OCI-LY3 (cell line): Measurements from ENCODE around the gene NEU2.

Experiments
- H2AFZ ChIP-seq: fragments of 200-600, 300-600 bp; shearing (Covaris generic); 2 replicates; pipeline ENCODE4 v1.6.0; 2014; ENCODE audit warnings: antibody characterized with exemption, low read depth, low read length
- H3K27ac ChIP-seq: fragments of 200-600, 300-600 bp; sonication (generic); 2 replicates; pipeline ENCODE4 v1.5.1; 2014; ENCODE audit warnings: mild to moderate bottlenecking, low read length, moderate library complexity, mixed read lengths
- H3K27me3 ChIP-seq: fragments of 200-600, 300-600 bp; sonication (generic); 2 replicates; pipeline ENCODE4 v1.6.1; 2014; ENCODE audit warnings: low read depth, low read length, mixed read lengths
- H3K36me3 ChIP-seq: fragments of 200-600, 300-600 bp; sonication (generic); replicated peaks from 2 replicates; pipeline ENCODE3; 2014; ENCODE audit warnings: low read depth, low read length, mixed read lengths
- H3K4me1 ChIP-seq: fragments of 300-600, 200-600 bp; sonication (generic); 2 replicates; pipeline ENCODE4 v1.6.1; 2014; ENCODE audit warnings: low read length, mixed read lengths
- H3K4me2 ChIP-seq: fragments of 200-600, 300-600 bp; sonication (generic); 2 replicates; pipeline ENCODE4 v1.6.1; 2014; ENCODE audit warnings: low read length, mixed read lengths
- H3K4me3 ChIP-seq: fragments of 300-600, 200-600 bp; sonication (generic); 2 replicates; pipeline ENCODE4 v1.5.1; 2014; ENCODE audit warnings: antibody characterized with exemption, mild to moderate bottlenecking, low read length, moderate library complexity
- H3K79me2 ChIP-seq: fragments of 300-600, 200-600 bp; shearing (Covaris generic); 2 replicates; pipeline ENCODE4 v1.6.1; 2014; ENCODE audit warnings: mild to moderate bottlenecking, low read length, mixed read lengths
- H3K9ac ChIP-seq: fragments of 300-600, 200-600 bp; shearing (Covaris generic); 2 replicates; pipeline ENCODE4 v1.6.0; 2014; ENCODE audit warnings: mild to moderate bottlenecking, low read length, moderate library complexity
- H3K9me3 ChIP-seq: fragments of 200-600, 300-600 bp; shearing (Covaris generic); 2 replicates; pipeline ENCODE4 v1.6.1; 2014; ENCODE audit warnings: low read length, mixed read lengths; ENCODE audit not compliant: insufficient read depth
- H4K20me1 ChIP-seq: fragments of 200-600, 300-600 bp; sonication (generic); 2 replicates; pipeline ENCODE4 v1.6.1; 2016; ENCODE audit warnings: low read length, mixed read lengths; ENCODE audit not compliant: insufficient read depth
- EZH2phosphoT487 ChIP-seq: fragments of 200-600 bp; shearing (Covaris generic); IDR thresholded peaks from 2 replicates; pipeline ENCODE4 v1.6.1; 2018; ENCODE audit warnings: antibody characterized with exemption, mixed run types, low read depth
- TF ChIP-seq, protein P1 (sequence below): fragments of 200-600, 300-600 bp; sonication (generic); IDR thresholded peaks from 2 replicates; pipeline ENCODE4 v1.5.1; 2014; ENCODE audit warnings: antibody characterized with exemption, low read length, low read depth

The NEU2 gene

DNA sequence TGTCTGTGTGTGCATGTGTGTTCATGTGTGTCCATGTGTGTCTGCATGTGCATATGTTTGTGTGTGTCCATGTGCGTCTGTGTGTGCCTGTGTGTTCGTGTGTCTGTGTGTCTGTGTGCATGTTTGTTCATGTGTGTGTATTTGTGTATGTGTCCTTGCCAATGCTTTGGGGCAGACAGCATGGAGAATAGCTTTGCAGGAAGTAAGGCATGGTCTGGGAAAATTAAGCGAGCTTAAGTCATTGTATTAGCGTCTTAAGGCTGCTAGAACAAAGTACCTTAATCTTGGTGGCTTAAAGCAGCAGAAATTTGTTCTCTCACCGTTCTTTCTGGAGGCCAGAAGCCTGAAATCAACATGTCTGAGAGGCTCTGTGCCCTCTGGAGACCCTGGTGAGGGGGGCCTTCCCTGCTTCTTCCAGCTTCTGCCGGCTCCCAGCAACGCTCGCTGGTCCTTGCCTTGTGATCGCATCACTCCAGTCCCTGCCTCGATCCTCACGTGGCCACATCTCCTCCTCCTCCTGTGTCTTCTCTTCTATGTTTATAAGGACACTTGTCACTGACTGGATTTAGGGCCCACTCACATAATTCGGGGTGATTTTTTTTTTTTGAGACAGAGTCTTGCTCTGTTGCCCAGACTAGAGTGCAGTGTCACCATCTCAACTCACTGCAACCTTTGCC lies 3.8 kb downstream of the NEU2 start:
- TF ChIP-seq, protein P1, sequence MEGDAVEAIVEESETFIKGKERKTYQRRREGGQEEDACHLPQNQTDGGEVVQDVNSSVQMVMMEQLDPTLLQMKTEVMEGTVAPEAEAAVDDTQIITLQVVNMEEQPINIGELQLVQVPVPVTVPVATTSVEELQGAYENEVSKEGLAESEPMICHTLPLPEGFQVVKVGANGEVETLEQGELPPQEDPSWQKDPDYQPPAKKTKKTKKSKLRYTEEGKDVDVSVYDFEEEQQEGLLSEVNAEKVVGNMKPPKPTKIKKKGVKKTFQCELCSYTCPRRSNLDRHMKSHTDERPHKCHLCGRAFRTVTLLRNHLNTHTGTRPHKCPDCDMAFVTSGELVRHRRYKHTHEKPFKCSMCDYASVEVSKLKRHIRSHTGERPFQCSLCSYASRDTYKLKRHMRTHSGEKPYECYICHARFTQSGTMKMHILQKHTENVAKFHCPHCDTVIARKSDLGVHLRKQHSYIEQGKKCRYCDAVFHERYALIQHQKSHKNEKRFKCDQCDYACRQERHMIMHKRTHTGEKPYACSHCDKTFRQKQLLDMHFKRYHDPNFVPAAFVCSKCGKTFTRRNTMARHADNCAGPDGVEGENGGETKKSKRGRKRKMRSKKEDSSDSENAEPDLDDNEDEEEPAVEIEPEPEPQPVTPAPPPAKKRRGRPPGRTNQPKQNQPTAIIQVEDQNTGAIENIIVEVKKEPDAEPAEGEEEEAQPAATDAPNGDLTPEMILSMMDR, result no peak
- no peak for TF ChIP-seq EZH2phosphoT487
- Histone ChIP-seq H3K9me3 (no peaks in the 10 kb centered on the region), H2AFZ (no peak overlapping the region), H4K20me1 (no peaks in the 10 kb centered on the region), H3K4me1 (no peaks in the 10 kb centered on the region), H3K4me3 (no peak overlapping the region), H3K4me2 (no peak overlapping the region), H3K9ac (no peak overlapping the region), H3K79me2 (no peaks in the 10 kb centered on the region), H3K27me3 (no peaks in the 10 kb centered on the region), H3K36me3 (no peaks in the 10 kb centered on the region), H3K27ac (no peak overlapping the region)

DNA sequence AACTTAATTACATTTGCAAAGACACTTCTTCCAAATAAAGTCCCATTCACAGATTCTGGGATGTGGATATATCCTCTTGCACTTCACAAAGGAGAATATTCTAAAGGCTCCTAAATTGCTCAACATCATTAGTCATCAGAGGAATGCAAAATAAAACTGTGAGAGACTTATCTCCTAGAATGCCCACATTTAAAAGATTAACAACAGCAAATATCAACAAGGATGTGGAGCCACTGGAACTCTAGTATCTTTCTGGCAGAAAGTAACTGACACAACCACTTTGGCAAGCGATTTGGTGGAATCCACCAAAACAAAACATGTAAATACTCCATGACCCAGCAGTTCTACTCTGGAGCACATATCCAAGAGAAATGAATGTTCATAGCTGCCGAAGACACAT lies 4.6 kb downstream of the NEU2 start:
- Histone ChIP-seq H3K4me3 (no peak overlapping the region), H3K27ac (no peak overlapping the region), H3K79me2 (no peaks in the 10 kb centered on the region), H3K9me3 (no peaks in the 10 kb centered on the region), H3K9ac (no peak overlapping the region), H3K4me2 (no peak overlapping the region), H2AFZ (no peak overlapping the region), H3K27me3 (no peaks in the 10 kb centered on the region), H4K20me1 (no peaks in the 10 kb centered on the region), H3K36me3 (no peaks in the 10 kb centered on the region), H3K4me1 (no peaks in the 10 kb centered on the region)
- TF ChIP-seq, protein P1, result no peak
- TF ChIP-seq EZH2phosphoT487, result no peak

DNA sequence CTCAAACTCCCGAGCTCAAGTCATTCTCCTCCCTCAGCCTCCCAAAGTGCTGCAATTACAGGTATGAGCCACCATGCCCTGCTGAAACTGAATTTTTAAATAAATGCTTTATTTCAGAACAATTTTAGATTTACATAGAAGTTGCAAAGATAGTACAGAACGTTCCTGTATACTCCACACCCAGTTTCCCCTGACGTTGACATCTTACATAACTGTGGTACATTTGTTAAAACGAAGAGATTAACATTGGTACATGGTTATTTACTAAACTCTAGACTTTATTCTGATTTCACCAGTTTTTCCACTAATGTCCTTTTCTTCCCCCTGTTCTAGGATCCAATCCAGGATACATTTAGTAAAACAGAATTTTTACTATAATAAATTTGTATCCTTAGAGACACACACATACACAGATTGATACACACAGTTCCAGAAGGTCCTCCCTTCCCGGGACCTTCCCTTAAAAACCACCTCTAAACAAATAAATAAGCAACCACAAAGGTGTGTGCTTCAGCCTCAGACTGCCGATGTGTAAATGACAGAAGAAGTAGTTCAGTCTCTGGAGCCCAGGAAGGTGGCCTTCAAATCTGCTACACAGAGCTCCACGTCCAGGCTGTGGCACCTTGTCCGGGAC lies 6.9 kb downstream of the NEU2 start:
- Histone ChIP-seq H3K9me3 (no peaks in the 10 kb centered on the region), H3K36me3 (no peaks in the 10 kb centered on the region), H3K79me2 (no peaks in the 10 kb centered on the region), H3K27me3 (no peaks in the 10 kb centered on the region), H3K9ac (no peak overlapping the region), H2AFZ (no peak overlapping the region), H3K27ac (no peak overlapping the region), H3K4me2 (no peak overlapping the region), H4K20me1 (no peaks in the 10 kb centered on the region), H3K4me3 (no peak overlapping the region), H3K4me1 (no peaks in the 10 kb centered on the region)
- TF ChIP-seq EZH2phosphoT487, result no peak
- TF ChIP-seq, protein P1, result no peak

DNA sequence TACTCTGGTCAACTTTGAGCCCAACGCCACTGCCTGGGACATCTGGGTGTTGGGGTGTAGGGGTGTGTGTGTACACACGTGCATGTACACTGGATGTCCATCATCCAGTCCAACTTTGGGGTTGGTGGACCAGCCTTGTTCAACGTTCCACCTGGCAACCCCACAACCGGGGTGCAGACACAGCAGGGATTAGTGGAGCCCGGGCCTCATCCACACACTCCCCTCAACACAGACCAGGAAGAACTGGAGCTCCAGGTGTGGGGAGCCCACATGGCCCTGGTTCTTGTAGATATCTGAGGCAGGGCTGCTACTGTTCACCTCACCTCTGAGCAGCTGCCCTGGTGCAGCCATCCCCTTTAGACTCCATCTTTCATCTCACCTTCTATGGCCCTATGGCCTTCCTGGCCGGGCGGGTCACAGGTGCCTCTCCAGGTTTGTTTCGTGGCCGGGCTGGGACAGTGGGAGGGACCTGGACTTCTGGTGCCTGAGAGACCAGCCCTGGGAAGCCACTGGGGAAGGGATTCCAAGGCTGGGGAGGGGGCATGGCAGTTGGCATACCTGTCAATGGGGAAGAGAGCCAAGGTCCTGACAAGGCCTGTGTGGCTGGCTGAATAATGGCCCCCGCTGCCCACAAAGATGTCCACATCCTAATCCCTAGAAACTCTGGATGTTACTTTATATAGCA lies 7.5 kb downstream of the NEU2 start:
- Histone ChIP-seq H3K36me3 (no peaks in the 10 kb centered on the region), H3K27me3 (no peaks in the 10 kb centered on the region), H3K9me3 (no peaks in the 10 kb centered on the region), H3K4me1 (no peaks in the 10 kb centered on the region), H3K9ac (no peak overlapping the region), H3K27ac (no peak overlapping the region), H3K4me2 (no peak overlapping the region), H2AFZ (no peak overlapping the region), H4K20me1 (no peaks in the 10 kb centered on the region), H3K4me3 (no peak overlapping the region), H3K79me2 (no peaks in the 10 kb centered on the region)
- TF ChIP-seq, protein P1, result no peak
- TF ChIP-seq EZH2phosphoT487, result no peak
